HepG2 (cell line): ENCODE data around the gene TSHZ1. TPM values are rescaled to one million over a fixed set of nuclear protein-coding genes. Genes with fewer than 3 reads are reported as not detected.

Source experiments
- ATAC-seq: fragments of 200-7000 bp; cut with Tn5 transposase; 3 replicates; pipeline ENCODE4 v1.9.1; 2020; ENCODE audit warnings: mild to moderate bottlenecking, moderate library complexity
- BruUV-seq: library from RNA; stranded (reverse); fragments of 400-500 nt; replicated peaks from 2 replicates; lab custom pipeline; 2021; lab: Mats Ljungman, UMichigan
- CTCF ChIA-PET: fragments of 300-600 bp; formaldehyde crosslinking; extraction: SDS; loops from one replicate; lab custom pipeline; 2021; ENCODE audit warnings: low total read pairs, inconsistent platforms, low intra/inter-chr PET ratio; lab: Yijun Ruan, JAX
- POLR2A ChIA-PET: fragments of 350-600 bp; sonication (Branson Sonifier 250); formaldehyde crosslinking; loops from one replicate; lab custom pipeline; 2020; ENCODE audit warnings: antibody characterized with exemption, inconsistent platforms; lab: Yijun Ruan, JAX
- DNase-seq: peaks from one replicate; pipeline ENCODE4 v3.0.0-alpha.2; 2015; ENCODE audit warnings: low spot score
- FAIRE-seq: peaks from 3 replicates; lab custom pipeline; 2011; peaks lifted over from hg19 to GRCh38; lab: Jason Lieb, UNC
- H2AFZ ChIP-seq: one replicate; pipeline ENCODE4 v1.6.1; 2011; ENCODE audit warnings: low read length, inconsistent platforms
- H3K27ac ChIP-seq: fragments of 300-600 bp; 3 replicates; pipeline ENCODE4 v1.8.0; 2011; ENCODE audit warnings: mixed run types, mild to moderate bottlenecking, mixed read lengths, low read length, inconsistent platforms; ENCODE audit not compliant: insufficient read depth; ENCODE audit errors: extremely low read length
- H3K27me3 ChIP-seq, 2 experiments: fragments of 200-600 bp in 1 of 2; 2 replicates in 1 of 2; 3 replicates in 1 of 2; pipeline versions ENCODE4 v1.6.0 to v1.8.0; 2011; ENCODE audit warnings: low read length in 2 of 2, mild to moderate bottlenecking in 2 of 2, moderate library complexity in 2 of 2, inconsistent platforms in 1 of 2; ENCODE audit not compliant: insufficient read depth in 2 of 2, control insufficient read depth in 1 of 2
- H3K36me3 ChIP-seq, 2 experiments: fragments of 200-600 bp in 1 of 2; replicated peaks in 1 of 2; 2 replicates in 1 of 2; 3 replicates in 1 of 2; pipeline versions ENCODE4 v1.5.1 to v1.8.0; 2011; ENCODE audit warnings: low read length in 2 of 2, inconsistent platforms in 1 of 2; ENCODE audit not compliant: insufficient read depth in 2 of 2, control insufficient read depth in 1 of 2
- H3K4me1 ChIP-seq: 2 replicates; pipeline ENCODE4 v1.5.1; 2012; ENCODE audit warnings: low read length, inconsistent platforms; ENCODE audit not compliant: insufficient read depth
- H3K4me2 ChIP-seq: 2 replicates; pipeline ENCODE4 v1.6.0; 2011; ENCODE audit warnings: low read depth, low read length, inconsistent platforms
- H3K4me3 ChIP-seq, 3 experiments: fragments of 200-600 bp in 1 of 3; sonication (generic), shearing (Covaris generic) in 1 of 3; replicated peaks in 1 of 3; 2 replicates each; pipeline ENCODE4 v1.5.1; 2011 to 2016; ENCODE audit warnings: low read length in 3 of 3, inconsistent platforms in 2 of 3, low read depth in 2 of 3, mild to moderate bottlenecking in 2 of 3, control low read depth in 1 of 3, mixed read lengths in 1 of 3; ENCODE audit not compliant: insufficient read depth in 1 of 3
- H3K79me2 ChIP-seq: one replicate; pipeline ENCODE4 v1.6.1; 2011; ENCODE audit warnings: low read length, inconsistent platforms; ENCODE audit not compliant: insufficient read depth
- H3K9ac ChIP-seq: 2 replicates; pipeline ENCODE4 v1.6.0; 2011; ENCODE audit warnings: mild to moderate bottlenecking, low read depth, low read length, inconsistent platforms; ENCODE audit not compliant: insufficient read depth
- H3K9me3 ChIP-seq: 2 replicates; pipeline ENCODE4 v1.5.1; 2012; ENCODE audit warnings: mild to moderate bottlenecking, low read length
- H4K20me1 ChIP-seq: 2 replicates; pipeline ENCODE4 v1.6.0; 2011; ENCODE audit warnings: inconsistent platforms, mild to moderate bottlenecking, low read length, moderate library complexity; ENCODE audit not compliant: insufficient read depth
- ATF2 ChIP-seq: sonication (generic); formaldehyde crosslinking; IDR thresholded peaks from 2 replicates; pipeline ENCODE4 v1.4.0; 2020; ENCODE audit warnings: missing genetic modification reagents
- CHD4 ChIP-seq: fragments of 200-600 bp; sonication (generic); IDR thresholded peaks from 2 replicates; pipeline ENCODE4 v1.7.0; 2017; ENCODE audit warnings: mild to moderate bottlenecking, low read length, borderline replicate concordance
- ELK4 ChIP-seq: sonication (generic); formaldehyde crosslinking; IDR thresholded peaks from 2 replicates; pipeline ENCODE4 v1.9.0; 2021; ENCODE audit warnings: missing genetic modification reagents, borderline replicate concordance
- NCOA5 ChIP-seq: sonication (generic); formaldehyde crosslinking; IDR thresholded peaks from 2 replicates; pipeline ENCODE4 v1.4.0; 2020; ENCODE audit warnings: missing genetic modification reagents
- NPAS2 ChIP-seq: sonication (generic); formaldehyde crosslinking; IDR thresholded peaks from 2 replicates; pipeline ENCODE4 v1.8.0; 2022; ENCODE audit warnings: mild to moderate bottlenecking, missing genetic modification reagents, borderline replicate concordance
- PLRG1 ChIP-seq: fragments of 450-650 bp; conservative IDR thresholded peaks from 2 replicates; pipeline ENCODE4 v1.6.1; 2016
- PRMT3 ChIP-seq: sonication (generic); formaldehyde crosslinking; IDR thresholded peaks from 2 replicates; pipeline ENCODE4 v1.8.1; 2022; ENCODE audit warnings: low read depth, mild to moderate bottlenecking, moderate library complexity, missing genetic modification reagents, borderline replicate concordance
- RORA ChIP-seq: sonication (generic); formaldehyde crosslinking; IDR thresholded peaks from 2 replicates; pipeline ENCODE4 v1.5.0; 2020; ENCODE audit warnings: mild to moderate bottlenecking, missing genetic modification reagents, moderate library complexity
- TIGD3 ChIP-seq: sonication (generic); formaldehyde crosslinking; IDR thresholded peaks from 2 replicates; pipeline ENCODE4 v1.5.1; 2020; ENCODE audit warnings: mild to moderate bottlenecking, missing genetic modification reagents, borderline replicate concordance
- TOPORS ChIP-seq: sonication (generic); formaldehyde crosslinking; IDR thresholded peaks from 2 replicates; pipeline ENCODE4 v1.8.0; 2023; ENCODE audit warnings: mild to moderate bottlenecking, missing genetic modification reagents
- ZSCAN5A ChIP-seq: sonication (generic); formaldehyde crosslinking; IDR thresholded peaks from 2 replicates; pipeline ENCODE4 v1.8.0; 2022; ENCODE audit warnings: mild to moderate bottlenecking, missing genetic modification reagents, borderline replicate concordance
- WGBS: methylation state at CpG from one replicate; pipeline ENCODE4 v1.1.6; 2017; ENCODE audit warnings: low lambda C conversion rate; 5-methylcytosine and 5-hydroxymethylcytosine counted together
- in situ Hi-C: cut with HindIII; loops from 2 replicates; pipeline ENCODE4 v1.10.0; 2017; ENCODE audit warnings: low pct_unique_long_range_greater_than_20kb; ENCODE audit not compliant: extremely low pct_ligation_motif_present
- intact Hi-C: fragments of 100-400 bp; cut with micrococcal nuclease; formaldehyde crosslinking; loops from one replicate; pipeline ENCODE4 v1.10.0; 2022; ENCODE audit not compliant: unreplicated experiment
- polyA plus RNA-seq, 8 experiments: library from polyadenylated mRNA; depleted of rRNA in 3 of 8; stranded (reverse) in 7 of 8; unstranded in 1 of 8; fragments of >200 nt; fragmentation: Illumina TruSeq in 4 of 8; extraction: Trizol in 4 of 8; gene quantifications; 2 replicates each; pipeline versions ENCODE4 v1.2.1 to v1.2.3, GENCODE V29; 2011 to 2016; ENCODE audit warnings: low read depth in 4 of 8, missing spikeins in 1 of 8, mixed read lengths in 1 of 8; ENCODE audit not compliant: insufficient read depth in 1 of 8
- total RNA-seq, 5 experiments: library from RNA; depleted of rRNA; stranded (reverse); fragments of >200 nt; fragmentation: Illumina TruSeq; extraction: Trizol; gene quantifications; 2 replicates each; pipeline ENCODE4 v1.2.3, GENCODE V29; 2016; ENCODE audit warnings: low read depth in 1 of 5

Gene TSHZ1
- total and polyA plus RNA-seq, 2 of the 13 experiments (the other 11 are each of a cell fraction or from before 2014, with no cell fraction given) = 2.5 to 2.7 TPM

GRCh38 chr18:75235896-75236295 lies 25.3 kb downstream of the TSHZ1 start:
- DNase-seq (no peak), FAIRE-seq (no peak)
- Histone ChIP-seq H3K4me3 (no peak overlapping the region), H3K79me2 (peaks cover 3% of the 10 kb centered on the region), H3K9me3 (0 out of 2 replicates have a peak, but pooled peaks cover 5% of the 10 kb centered on the region)
- in situ Hi-C loops = no loop called here
- TF ChIP-seq CHD4 (no peak), TOPORS (CRISPR knock-in tag) (no peak), TIGD3 (CRISPR knock-in tag) (no peak), ZSCAN5A (no peak), ELK4 (CRISPR knock-in tag) (no peak), PLRG1 (no peak), PRMT3 (no peak), ATF2 (CRISPR knock-in tag) (no peak), NPAS2 (no peak), NCOA5 (CRISPR knock-in tag) (no peak), RORA (CRISPR knock-in tag) (no peak)
- TF ChIP-seq, all 625 proteins: peak for 0
- H3K4me1 ChIP-seq = no peaks in the 10 kb centered on the region
- ChIA-PET POLR2A (no interaction called here), CTCF (no interaction called here)
- H2AFZ ChIP-seq = no peak overlapping the region
- intact Hi-C loops = no loop called here
- H4K20me1 ChIP-seq = no peaks in the 10 kb centered on the region
- peaks cover 0 to 6% of the 10 kb centered on the region in 2 experiments; a peak in 1 of 5 replicates for H3K36me3 ChIP-seq
- no peak overlapping the region for H3K9ac ChIP-seq
- H3K27ac ChIP-seq = no peak overlapping the region
- 96% methylated on average over 13 of the region's 13 CpGs for WGBS
- H3K4me2 ChIP-seq = no peak overlapping the region
- BruUV-seq = no TSS peak
- H3K27me3 ChIP-seq = no peaks in the 10 kb centered on the region
- ATAC-seq = no peak
